GM18868 (cell line): ENCODE measurements around the gene RPS27L.

Source experiments
- ATAC-seq: cut with Tn5 transposase; IDR thresholded peaks from one replicate; pipeline ENCODE4 v1.9.1; 2021; ENCODE audit warnings: mild to moderate bottlenecking, moderate library complexity; ENCODE audit not compliant: unreplicated experiment

The RPS27L gene

DNA sequence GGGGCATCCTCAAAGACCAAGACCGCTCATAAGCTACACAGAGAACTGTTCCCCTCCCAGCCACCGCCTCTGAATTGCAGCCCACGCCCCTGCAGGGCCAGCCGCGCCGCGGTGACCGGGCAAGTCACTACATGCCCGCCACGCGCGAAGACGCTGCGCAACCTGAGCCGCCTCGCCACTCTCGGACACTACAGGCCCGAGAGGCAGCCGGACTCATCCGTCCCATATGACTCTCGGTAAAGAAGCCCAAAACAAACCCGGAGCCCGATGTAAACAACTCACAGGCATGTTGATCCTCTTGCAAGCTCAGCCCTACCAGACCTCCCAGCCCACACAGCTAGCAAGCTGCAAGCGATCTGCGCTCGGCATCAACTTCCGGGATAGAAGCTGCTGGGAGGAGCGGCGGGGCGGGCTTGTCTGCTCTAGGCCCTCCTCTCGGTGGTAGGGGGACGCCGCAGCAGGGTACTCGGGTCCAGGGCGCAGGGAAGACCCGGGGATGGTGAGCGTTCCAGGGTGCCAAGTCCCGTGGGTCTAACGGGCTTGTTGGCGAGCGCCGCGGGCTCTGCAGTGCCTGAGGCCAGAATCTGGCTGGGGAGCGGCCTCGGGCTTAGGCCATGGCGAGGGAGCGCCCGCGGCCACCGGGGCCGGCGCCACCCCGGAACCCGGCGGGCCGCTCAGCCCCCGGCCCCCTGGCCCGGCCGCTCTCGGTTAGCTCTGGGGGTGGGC lies at the start of gene RPS27L:
TSS of gene RPS27L (minus strand) at position 360 of the 726 bp plus-strand sequence. CDS start at position 288, 72 bp downstream.
- ATAC-seq: peak; percentile 93

DNA sequence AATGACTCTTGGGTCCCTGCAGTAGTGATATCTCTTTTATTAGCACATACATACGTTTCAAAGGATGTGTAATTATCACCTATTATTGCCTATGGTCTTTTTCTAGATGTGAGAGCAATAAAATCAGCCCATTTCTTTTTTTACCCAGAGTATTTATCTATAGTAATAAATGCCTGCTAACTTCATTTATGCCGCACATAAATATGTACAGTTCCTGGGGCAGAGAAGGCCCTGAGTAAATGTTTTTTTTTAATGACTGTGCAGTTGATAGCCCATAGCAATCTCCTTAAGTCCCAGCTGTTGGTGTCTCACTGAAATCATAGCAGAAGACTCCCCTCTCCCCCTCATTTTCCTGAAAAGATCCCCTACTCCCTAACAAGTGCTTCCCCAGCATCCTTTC lies 48.8 kb upstream of the RPS27L start:
- ATAC-seq: no peak

GRCh38 chr15:63203451-63204090 lies 46.3 kb upstream of the RPS27L start:
- ATAC-seq: peak; percentile 68

DNA sequence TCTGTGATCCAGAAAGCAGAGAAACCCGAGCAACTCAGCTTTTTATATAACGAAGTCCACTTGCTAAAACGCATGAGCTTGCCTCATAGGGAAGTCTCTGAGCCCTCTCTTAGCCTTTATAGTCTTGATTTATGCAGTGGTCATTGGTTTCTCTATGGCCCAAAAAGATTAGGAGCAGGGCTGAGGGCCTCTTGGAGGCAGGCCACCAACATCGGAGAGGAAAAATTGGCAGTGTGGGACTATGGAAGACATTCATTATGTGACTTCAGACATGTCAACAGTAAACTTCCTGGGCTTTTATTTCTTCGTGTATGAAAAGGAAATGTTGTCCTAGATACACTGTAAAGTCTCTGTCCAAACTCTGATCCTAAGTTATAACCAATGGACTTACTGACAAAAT lies 45.6 kb upstream of the RPS27L start:
- ATAC-seq: no peak

DNA sequence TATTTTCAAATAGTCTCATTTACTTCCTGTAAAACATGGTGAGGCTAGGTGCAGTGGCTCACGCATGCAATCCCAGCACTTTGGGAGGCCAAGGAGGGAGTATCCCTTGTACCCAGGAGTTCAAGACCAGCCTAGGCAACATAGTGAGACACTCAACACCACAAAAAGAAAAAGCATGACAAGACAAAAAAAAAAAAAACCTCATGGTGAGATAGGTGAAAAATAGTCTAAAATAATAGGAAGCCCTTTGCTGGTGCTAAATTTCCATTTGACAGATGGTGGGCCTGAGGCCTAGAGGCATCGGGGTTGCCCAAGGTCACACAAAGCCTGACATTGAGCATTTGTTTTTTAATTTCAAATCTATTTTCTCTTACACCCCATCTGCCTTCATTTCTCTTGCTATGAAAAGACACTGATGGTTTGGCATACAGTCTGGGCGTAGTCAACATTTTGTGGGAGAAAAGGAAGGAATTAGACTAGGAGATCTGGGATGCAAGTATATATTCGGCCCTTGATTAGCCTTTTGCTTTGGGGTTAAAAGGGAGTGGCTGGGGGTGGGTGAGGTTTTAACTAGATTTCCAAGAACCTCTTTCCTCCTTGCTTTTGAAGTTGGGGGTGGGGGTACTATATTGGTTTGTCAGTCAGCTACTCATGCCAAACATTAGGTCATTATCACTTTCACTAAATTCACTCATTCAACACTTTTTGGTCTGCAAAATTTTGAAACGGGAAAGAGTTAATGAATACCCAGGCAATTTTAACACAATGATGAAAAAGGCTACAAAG lies 43.4 kb upstream of the RPS27L start:
- ATAC-seq: no peak

- no peak for ATAC-seq
These were observed 41.3 kb upstream of the RPS27L start for GRCh38 chr15:63198371-63199250.

- ATAC-seq: no peak
These were observed 40.3 kb upstream of the RPS27L start for GRCh38 chr15:63197626-63198025.

GRCh38 chr15:63196842-63197241 lies 39.6 kb upstream of the RPS27L start:
- ATAC-seq: no peak

- no peak for ATAC-seq
These were observed 38.3 kb upstream of the RPS27L start for GRCh38 chr15:63195569-63196015.

DNA sequence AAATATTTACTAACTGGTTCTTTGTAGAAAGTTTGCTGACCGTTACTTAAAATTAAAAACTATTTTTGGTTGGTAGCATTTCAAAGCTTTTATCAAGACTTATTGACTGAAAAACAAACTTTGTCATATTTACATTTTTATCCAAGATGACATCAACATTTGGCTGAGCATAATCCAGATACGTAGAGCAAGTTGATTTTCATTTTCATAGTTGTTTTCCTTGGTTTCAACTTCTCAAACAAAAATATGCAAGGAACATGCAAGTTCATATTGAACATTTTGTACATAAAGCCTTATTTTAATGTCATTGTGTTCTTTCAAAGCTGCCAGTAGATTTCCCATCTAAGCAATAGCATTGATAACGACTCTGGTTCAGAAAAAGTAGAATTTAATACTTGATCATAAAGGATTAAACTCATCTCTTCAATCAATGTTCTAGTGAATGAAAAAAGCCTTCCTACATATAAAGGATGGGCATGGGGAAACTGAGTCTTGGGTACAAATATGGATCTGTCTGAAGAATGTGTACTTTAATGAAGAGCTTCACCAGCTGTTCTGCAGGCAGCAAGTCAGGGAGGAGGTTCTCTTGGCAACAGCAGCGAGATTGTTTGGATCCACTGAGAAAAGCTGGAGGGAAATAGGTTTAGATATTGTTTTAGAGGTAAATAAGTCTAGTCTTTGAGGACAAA lies 37.7 kb upstream of the RPS27L start:
- no peak for ATAC-seq

GRCh38 chr15:63194302-63194701 lies 37.0 kb upstream of the RPS27L start:
- ATAC-seq: no peak

- no peak for ATAC-seq
These were observed 35.4 kb upstream of the RPS27L start for GRCh38 chr15:63192619-63193206.

DNA sequence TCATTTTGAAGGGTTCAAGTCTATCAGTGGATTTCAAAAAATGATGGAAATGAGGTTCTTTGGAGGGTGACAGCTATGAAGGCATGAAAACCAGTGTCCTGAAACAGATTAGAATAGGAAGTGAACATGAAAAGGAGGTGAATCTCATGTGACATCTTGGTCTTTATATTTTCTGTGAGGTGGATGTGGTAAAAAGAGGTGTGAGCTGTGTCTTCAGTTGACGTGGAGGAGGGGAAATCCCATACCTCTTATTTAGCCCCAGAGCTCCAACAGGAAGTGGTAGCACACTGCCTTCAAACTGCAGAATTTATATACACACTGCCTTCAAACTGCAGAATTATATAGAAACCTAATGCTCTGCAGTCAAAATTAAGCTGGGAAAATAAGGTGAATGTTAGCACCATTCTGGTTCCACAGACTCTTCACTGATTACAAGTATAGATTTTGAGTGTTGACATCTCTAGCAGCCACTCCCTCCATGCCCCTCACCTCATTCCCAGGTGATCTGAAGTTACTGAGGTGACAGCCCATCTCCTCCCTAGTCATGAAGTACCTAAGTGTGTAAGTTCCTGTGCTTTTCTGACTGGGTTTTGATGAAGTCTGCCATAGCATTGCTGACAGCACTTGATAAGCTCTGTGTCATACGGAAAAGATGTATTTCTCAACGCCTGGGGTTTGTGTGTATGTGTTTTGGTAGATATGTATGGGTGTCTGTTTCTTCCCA lies 34.8 kb upstream of the RPS27L start:
- peak; percentile 47 for ATAC-seq

- no peak for ATAC-seq
These were observed 33.7 kb upstream of the RPS27L start for GRCh38 chr15:63190769-63191649.

- no peak for ATAC-seq
These were observed 32.9 kb upstream of the RPS27L start for GRCh38 chr15:63189941-63190768.

GRCh38 chr15:63188926-63189871 lies 31.9 kb upstream of the RPS27L start, which contains the start of gene RAB8B:
Gene RAB8B, plus strand, starts transcription at chr15:63189606. Its CDS starts 19 bp downstream, at chr15:63189625.
- peak; percentile 74 for ATAC-seq
